GM12874 (cell line): ENCODE results near the gene GRIK3.

ENCODE experiments used
- TF ChIP-seq, protein P1 (sequence below): IDR thresholded peaks from 2 replicates; pipeline ENCODE4 v1.5.1; 2011; ENCODE audit warnings: low read depth, mild to moderate bottlenecking, control low read depth, low read length, moderate library complexity; ENCODE audit not compliant: insufficient read depth

GRIK3 gene

DNA sequence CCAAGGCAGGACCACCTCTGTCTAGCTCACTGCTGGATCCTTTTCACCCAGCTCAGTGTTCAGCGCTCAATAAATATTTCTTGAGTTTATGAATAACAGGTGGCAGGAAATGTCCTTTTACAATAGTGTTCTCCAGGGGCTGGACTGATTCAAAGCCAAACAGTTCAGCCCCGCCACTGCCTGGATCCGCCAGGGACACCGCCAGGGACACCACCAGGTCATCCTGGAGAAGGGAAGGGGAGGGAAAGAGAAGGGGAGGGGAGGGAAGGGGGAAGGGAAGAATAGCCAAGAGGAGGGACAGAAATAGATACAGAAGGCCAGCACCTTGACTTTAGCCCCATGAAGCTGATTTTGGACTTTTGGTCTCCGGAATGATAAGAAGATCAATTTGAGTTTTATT is 255.6 kb downstream of the GRIK3 start:
- TF ChIP-seq, protein P1, sequence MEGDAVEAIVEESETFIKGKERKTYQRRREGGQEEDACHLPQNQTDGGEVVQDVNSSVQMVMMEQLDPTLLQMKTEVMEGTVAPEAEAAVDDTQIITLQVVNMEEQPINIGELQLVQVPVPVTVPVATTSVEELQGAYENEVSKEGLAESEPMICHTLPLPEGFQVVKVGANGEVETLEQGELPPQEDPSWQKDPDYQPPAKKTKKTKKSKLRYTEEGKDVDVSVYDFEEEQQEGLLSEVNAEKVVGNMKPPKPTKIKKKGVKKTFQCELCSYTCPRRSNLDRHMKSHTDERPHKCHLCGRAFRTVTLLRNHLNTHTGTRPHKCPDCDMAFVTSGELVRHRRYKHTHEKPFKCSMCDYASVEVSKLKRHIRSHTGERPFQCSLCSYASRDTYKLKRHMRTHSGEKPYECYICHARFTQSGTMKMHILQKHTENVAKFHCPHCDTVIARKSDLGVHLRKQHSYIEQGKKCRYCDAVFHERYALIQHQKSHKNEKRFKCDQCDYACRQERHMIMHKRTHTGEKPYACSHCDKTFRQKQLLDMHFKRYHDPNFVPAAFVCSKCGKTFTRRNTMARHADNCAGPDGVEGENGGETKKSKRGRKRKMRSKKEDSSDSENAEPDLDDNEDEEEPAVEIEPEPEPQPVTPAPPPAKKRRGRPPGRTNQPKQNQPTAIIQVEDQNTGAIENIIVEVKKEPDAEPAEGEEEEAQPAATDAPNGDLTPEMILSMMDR: no peak

DNA sequence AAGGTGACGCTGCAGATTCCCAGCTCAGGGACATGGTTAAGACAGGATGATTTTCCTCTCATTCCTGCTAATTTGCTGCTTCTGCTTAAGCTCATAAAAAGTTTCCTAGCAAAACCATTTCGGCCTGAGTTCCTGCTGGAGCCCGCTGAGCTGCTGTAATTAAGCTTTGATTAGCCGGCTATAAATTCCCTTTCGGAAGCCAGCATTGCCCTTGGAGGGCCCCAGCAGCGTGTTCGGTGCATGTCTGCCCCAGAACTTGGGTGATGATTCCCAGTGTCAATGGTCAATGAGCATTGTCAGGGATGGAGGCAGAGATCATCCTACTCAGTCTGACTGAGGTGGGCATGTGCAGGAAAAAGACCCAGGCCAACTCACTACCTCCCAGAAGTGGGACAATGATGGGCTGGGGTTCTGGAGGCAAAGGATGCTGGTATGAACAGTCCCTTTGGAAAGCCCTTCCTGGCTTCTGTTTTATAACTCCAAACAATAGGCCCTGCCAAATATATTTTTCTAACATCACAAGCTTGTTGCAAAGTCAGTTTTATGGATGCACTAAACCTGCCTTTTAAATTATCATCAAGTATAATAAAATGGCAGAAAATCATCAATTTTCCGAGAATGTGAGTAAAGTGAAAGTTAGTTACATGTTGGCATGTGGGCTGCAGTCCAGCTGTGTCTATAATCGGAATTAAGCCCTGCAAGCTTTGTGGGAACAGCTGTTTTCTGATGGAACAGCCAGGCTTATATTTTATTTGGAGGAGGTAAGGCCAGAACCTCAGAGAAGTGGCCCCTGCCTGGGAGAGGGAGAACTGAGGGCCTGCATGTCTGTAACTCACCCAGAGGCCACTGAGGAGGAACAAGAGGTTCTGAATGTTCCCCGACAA is 257.1 kb downstream of the GRIK3 start:
- TF ChIP-seq, protein P1: no peak

DNA sequence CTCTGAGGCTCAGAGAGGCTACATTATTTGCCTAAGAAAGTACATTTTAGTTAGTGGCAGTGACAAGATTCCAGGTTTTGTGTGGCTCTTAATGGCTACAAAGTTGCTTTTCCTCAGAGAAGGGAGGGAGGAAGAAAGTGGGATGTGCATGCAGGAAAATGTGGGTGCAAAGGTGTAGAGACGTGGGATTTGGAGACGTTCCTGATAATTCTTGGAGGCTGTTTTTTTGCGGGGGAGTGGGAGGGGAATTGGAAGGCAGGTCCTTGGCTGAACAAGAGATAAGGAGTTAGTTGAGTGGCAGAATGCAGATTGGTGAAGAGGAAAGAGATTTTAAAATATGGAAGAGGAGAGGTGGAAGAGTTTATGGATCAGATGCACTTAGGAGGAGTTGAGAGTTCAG is 258.1 kb downstream of the GRIK3 start:
- TF ChIP-seq, protein P1: no peak

DNA sequence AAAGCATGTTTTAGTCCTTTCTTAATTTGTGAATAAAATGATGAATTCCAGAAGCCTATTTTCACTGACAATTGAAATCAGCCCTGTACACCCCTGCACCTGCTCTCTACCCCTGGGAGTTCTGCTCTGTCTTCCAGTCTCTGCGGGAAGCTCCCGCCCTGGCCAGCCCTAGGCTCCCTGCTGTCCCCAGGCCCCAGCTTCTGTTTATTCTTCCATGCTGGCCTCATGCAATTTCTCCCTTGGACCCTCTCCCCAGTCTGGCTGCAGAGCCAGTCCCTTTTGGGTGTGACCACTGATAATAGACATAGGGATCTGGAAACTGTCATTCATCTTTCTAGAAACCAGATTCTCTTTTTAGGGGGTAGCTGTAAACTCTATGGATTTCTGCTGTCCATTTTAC is 258.6 kb downstream of the GRIK3 start:
- TF ChIP-seq, protein P1: no peak

GRCh38 chr1:36773827-36774541 is 260.3 kb downstream of the GRIK3 start:
- TF ChIP-seq, protein P1: no peak

- TF ChIP-seq, protein P1: no peak
Measured at GRCh38 chr1:36772647-36773495, 261.4 kb downstream of the GRIK3 start.
